HepG2 (cell line): Measurements from ENCODE around the gene RBM8A. TPM values are rescaled to one million over a fixed set of nuclear protein-coding genes. Genes with fewer than 3 reads are reported as not detected.

Source experiments
- ATAC-seq: fragments of 200-7000 bp; cut with Tn5 transposase; 3 replicates; pipeline ENCODE4 v1.9.1; 2020; ENCODE audit warnings: mild to moderate bottlenecking, moderate library complexity
- BruUV-seq: library from RNA; stranded (reverse); fragments of 400-500 nt; replicated peaks from 2 replicates; lab custom pipeline; 2021; lab: Mats Ljungman, UMichigan
- CTCF ChIA-PET: fragments of 300-600 bp; formaldehyde crosslinking; extraction: SDS; loops from one replicate; lab custom pipeline; 2021; ENCODE audit warnings: low total read pairs, inconsistent platforms, low intra/inter-chr PET ratio; lab: Yijun Ruan, JAX
- POLR2A ChIA-PET: fragments of 350-600 bp; sonication (Branson Sonifier 250); formaldehyde crosslinking; loops from one replicate; lab custom pipeline; 2020; ENCODE audit warnings: antibody characterized with exemption, inconsistent platforms; lab: Yijun Ruan, JAX
- DNase-seq: peaks from one replicate; pipeline ENCODE4 v3.0.0-alpha.2; 2015; ENCODE audit warnings: low spot score
- FAIRE-seq: peaks from 3 replicates; lab custom pipeline; 2011; peaks lifted over from hg19 to GRCh38; lab: Jason Lieb, UNC
- H2AFZ ChIP-seq: one replicate; pipeline ENCODE4 v1.6.1; 2011; ENCODE audit warnings: low read length, inconsistent platforms
- H3K27ac ChIP-seq: fragments of 300-600 bp; 3 replicates; pipeline ENCODE4 v1.8.0; 2011; ENCODE audit warnings: mixed run types, mild to moderate bottlenecking, mixed read lengths, low read length, inconsistent platforms; ENCODE audit not compliant: insufficient read depth; ENCODE audit errors: extremely low read length
- H3K27me3 ChIP-seq, 2 experiments: fragments of 200-600 bp in 1 of 2; 2 replicates in 1 of 2; 3 replicates in 1 of 2; pipeline versions ENCODE4 v1.6.0 to v1.8.0; 2011; ENCODE audit warnings: low read length in 2 of 2, mild to moderate bottlenecking in 2 of 2, moderate library complexity in 2 of 2, inconsistent platforms in 1 of 2; ENCODE audit not compliant: insufficient read depth in 2 of 2, control insufficient read depth in 1 of 2
- H3K36me3 ChIP-seq, 2 experiments: fragments of 200-600 bp in 1 of 2; replicated peaks in 1 of 2; 2 replicates in 1 of 2; 3 replicates in 1 of 2; pipeline versions ENCODE4 v1.5.1 to v1.8.0; 2011; ENCODE audit warnings: low read length in 2 of 2, inconsistent platforms in 1 of 2; ENCODE audit not compliant: insufficient read depth in 2 of 2, control insufficient read depth in 1 of 2
- H3K4me1 ChIP-seq: 2 replicates; pipeline ENCODE4 v1.5.1; 2012; ENCODE audit warnings: low read length, inconsistent platforms; ENCODE audit not compliant: insufficient read depth
- H3K4me2 ChIP-seq: 2 replicates; pipeline ENCODE4 v1.6.0; 2011; ENCODE audit warnings: low read depth, low read length, inconsistent platforms
- H3K4me3 ChIP-seq, 3 experiments: fragments of 200-600 bp in 1 of 3; sonication (generic), shearing (Covaris generic) in 1 of 3; replicated peaks in 1 of 3; 2 replicates each; pipeline ENCODE4 v1.5.1; 2011 to 2016; ENCODE audit warnings: low read length in 3 of 3, inconsistent platforms in 2 of 3, low read depth in 2 of 3, mild to moderate bottlenecking in 2 of 3, control low read depth in 1 of 3, mixed read lengths in 1 of 3; ENCODE audit not compliant: insufficient read depth in 1 of 3
- H3K79me2 ChIP-seq: one replicate; pipeline ENCODE4 v1.6.1; 2011; ENCODE audit warnings: low read length, inconsistent platforms; ENCODE audit not compliant: insufficient read depth
- H3K9ac ChIP-seq: 2 replicates; pipeline ENCODE4 v1.6.0; 2011; ENCODE audit warnings: mild to moderate bottlenecking, low read depth, low read length, inconsistent platforms; ENCODE audit not compliant: insufficient read depth
- H3K9me3 ChIP-seq: 2 replicates; pipeline ENCODE4 v1.5.1; 2012; ENCODE audit warnings: mild to moderate bottlenecking, low read length
- H4K20me1 ChIP-seq: 2 replicates; pipeline ENCODE4 v1.6.0; 2011; ENCODE audit warnings: inconsistent platforms, mild to moderate bottlenecking, low read length, moderate library complexity; ENCODE audit not compliant: insufficient read depth
- CREB1 ChIP-seq, 2 experiments: fragments of 450-650 bp in 1 of 2; IDR thresholded peaks; 2 replicates each; pipeline ENCODE4 v1.6.1; 2016 to 2017; ENCODE audit warnings: control low read depth in 1 of 2, mild to moderate bottlenecking in 1 of 2, missing compliant biosample characterization in 1 of 2, missing genetic modification characterization in 1 of 2
- ELF4 ChIP-seq: sonication (generic); formaldehyde crosslinking; IDR thresholded peaks from 2 replicates; pipeline ENCODE4 v1.5.0; 2020; ENCODE audit warnings: missing genetic modification reagents, mild to moderate bottlenecking, moderate library complexity, borderline replicate concordance
- GATAD1 ChIP-seq: IDR thresholded peaks from 2 replicates; pipeline ENCODE4 v1.6.1; 2016; ENCODE audit warnings: missing genetic modification reagents, missing compliant biosample characterization
- IRF2 ChIP-seq: IDR thresholded peaks from 2 replicates; pipeline ENCODE4 v1.6.1; 2018; ENCODE audit warnings: missing genetic modification reagents, missing compliant biosample characterization
- KDM6A ChIP-seq: IDR thresholded peaks from 2 replicates; pipeline ENCODE4 v1.6.1; 2016; ENCODE audit warnings: low read depth
- KLF11 ChIP-seq: IDR thresholded peaks from 2 replicates; pipeline ENCODE4 v1.6.1; 2016; ENCODE audit warnings: missing compliant biosample characterization
- MATR3 ChIP-seq: sonication (generic); formaldehyde crosslinking; IDR thresholded peaks from 2 replicates; pipeline ENCODE4 v1.4.0; 2020; ENCODE audit warnings: missing genetic modification reagents
- SOX13 ChIP-seq, 3 experiments: fragments of 450-650 bp in 1 of 3; sonication (generic) in 1 of 3; formaldehyde crosslinking in 1 of 3; IDR thresholded peaks in 2 of 3; conservative IDR thresholded peaks in 1 of 3; 2 replicates each; pipeline versions ENCODE4 v1.5.0 to v1.6.1; 2016 to 2020; ENCODE audit warnings: antibody characterized with exemption in 1 of 3, mild to moderate bottlenecking in 1 of 3, missing compliant biosample characterization in 1 of 3, missing genetic modification reagents in 1 of 3, moderate library complexity in 1 of 3
- SOX6 ChIP-seq, 2 experiments: fragments of 450-650 bp in 1 of 2; sonication (generic) in 1 of 2; formaldehyde crosslinking in 1 of 2; IDR thresholded peaks; 2 replicates each; pipeline versions ENCODE4 v1.4.0 to v1.6.1; 2017 to 2020; ENCODE audit warnings: antibody characterized with exemption in 1 of 2, mild to moderate bottlenecking in 1 of 2, missing genetic modification reagents in 1 of 2
- TEAD3 ChIP-seq: optimal IDR thresholded peaks from 2 replicates; pipeline ENCODE3; 2016; ENCODE audit warnings: borderline replicate concordance
- ZNF180 ChIP-seq: sonication (generic); formaldehyde crosslinking; IDR thresholded peaks from 2 replicates; pipeline ENCODE4 v1.4.0; 2020; ENCODE audit warnings: low read depth, missing genetic modification reagents, borderline replicate concordance
- ZNF431 ChIP-seq: sonication (generic); formaldehyde crosslinking; IDR thresholded peaks from 2 replicates; pipeline ENCODE4 v1.9.0; 2022; ENCODE audit warnings: missing genetic modification reagents, low read depth, mild to moderate bottlenecking, borderline replicate concordance
- ZNF564 ChIP-seq: sonication (generic); formaldehyde crosslinking; IDR thresholded peaks from 2 replicates; pipeline ENCODE4 v1.8.1; 2023; ENCODE audit warnings: mild to moderate bottlenecking, missing genetic modification reagents
- ZNF570 ChIP-seq: sonication (generic); formaldehyde crosslinking; IDR thresholded peaks from 2 replicates; pipeline ENCODE4 v1.4.0; 2020; ENCODE audit warnings: mild to moderate bottlenecking, missing genetic modification reagents, borderline replicate concordance
- ZNF709 ChIP-seq: sonication (generic); formaldehyde crosslinking; IDR thresholded peaks from 2 replicates; pipeline ENCODE4 v1.5.0; 2020; ENCODE audit warnings: mild to moderate bottlenecking, missing genetic modification reagents
- ZSCAN5A ChIP-seq: sonication (generic); formaldehyde crosslinking; IDR thresholded peaks from 2 replicates; pipeline ENCODE4 v1.8.0; 2022; ENCODE audit warnings: mild to moderate bottlenecking, missing genetic modification reagents, borderline replicate concordance
- WGBS: methylation state at CpG from one replicate; pipeline ENCODE4 v1.1.6; 2017; ENCODE audit warnings: low lambda C conversion rate; 5-methylcytosine and 5-hydroxymethylcytosine counted together
- in situ Hi-C: cut with HindIII; loops from 2 replicates; pipeline ENCODE4 v1.10.0; 2017; ENCODE audit warnings: low pct_unique_long_range_greater_than_20kb; ENCODE audit not compliant: extremely low pct_ligation_motif_present
- intact Hi-C: fragments of 100-400 bp; cut with micrococcal nuclease; formaldehyde crosslinking; loops from one replicate; pipeline ENCODE4 v1.10.0; 2022; ENCODE audit not compliant: unreplicated experiment
- polyA plus RNA-seq, 8 experiments: library from polyadenylated mRNA; depleted of rRNA in 3 of 8; stranded (reverse) in 7 of 8; unstranded in 1 of 8; fragments of >200 nt; fragmentation: Illumina TruSeq in 4 of 8; extraction: Trizol in 4 of 8; gene quantifications; 2 replicates each; pipeline versions ENCODE4 v1.2.1 to v1.2.3, GENCODE V29; 2011 to 2016; ENCODE audit warnings: low read depth in 4 of 8, missing spikeins in 1 of 8, mixed read lengths in 1 of 8; ENCODE audit not compliant: insufficient read depth in 1 of 8
- total RNA-seq, 5 experiments: library from RNA; depleted of rRNA; stranded (reverse); fragments of >200 nt; fragmentation: Illumina TruSeq; extraction: Trizol; gene quantifications; 2 replicates each; pipeline ENCODE4 v1.2.3, GENCODE V29; 2016; ENCODE audit warnings: low read depth in 1 of 5

Gene RBM8A
- total and polyA plus RNA-seq, 2 of the 13 experiments (the other 11 are each of a cell fraction or from before 2014, with no cell fraction given), result 106 to 162 TPM

- in situ Hi-C loops, result no loop called here
- 90% methylated on average over 4 of the region's 4 CpGs for WGBS
These were observed 15.1 kb upstream of the RBM8A start for GRCh38 chr1:145942405-145942804.

GRCh38 chr1:145937436-145937835 lies 10.2 kb upstream of the RBM8A start:
- no peaks in the 10 kb centered on the region for H3K79me2 ChIP-seq
- no TSS peak for BruUV-seq
- in situ Hi-C loops (no loop called here), intact Hi-C loops (no loop called here)
- H3K4me1 ChIP-seq, result no peaks in the 10 kb centered on the region; the same call in 1 of the 2 replicates
- no peak for DNase-seq
- TF ChIP-seq ZNF709 (CRISPR knock-in tag), result no peak
- TF ChIP-seq ELF4, result no peak
- no peak for TF ChIP-seq ZNF180
- no peak for TF ChIP-seq TEAD3 (CRISPR knock-in tag)
- no peak for TF ChIP-seq KLF11 (CRISPR knock-in tag)
- TF ChIP-seq KDM6A (CRISPR knock-in tag), result no peak
- no peak for TF ChIP-seq ZNF431 (CRISPR knock-in tag)
- TF ChIP-seq ZNF570 (CRISPR knock-in tag), result no peak
- no peak for TF ChIP-seq SOX6 (IDR thresholded peaks at IDR 0.05)
- no peak for TF ChIP-seq SOX6 (CRISPR knock-in tag; IDR thresholded peaks at IDR 0.05)
- no peak for TF ChIP-seq SOX13 (IDR thresholded peaks at IDR 0.05)
- no peak for TF ChIP-seq SOX13 (CRISPR knock-in tag; conservative IDR thresholded peaks at IDR 0.05 in 1 of 2, IDR thresholded peaks at IDR 0.05 in 1 of 2)
- TF ChIP-seq ZNF564 (CRISPR knock-in tag), result no peak
- no peak for TF ChIP-seq IRF2 (CRISPR knock-in tag)
- TF ChIP-seq GATAD1 (CRISPR knock-in tag), result no peak
- H3K9ac ChIP-seq, result no peak overlapping the region
- H2AFZ ChIP-seq, result no peak overlapping the region
- ChIA-PET CTCF (no interaction called here), POLR2A (interaction anchor here (1.0 kb wide), 1 partner anchor 10 kb away, joined by 8 read pairs; the partner anchor contains the start of gene RBM8A)
- 92% methylated on average over 1 of the region's 1 CpG for WGBS
- no peaks in the 10 kb centered on the region; a peak in 1 of 5 replicates for H3K27me3 ChIP-seq
- no peaks in the 10 kb centered on the region for H4K20me1 ChIP-seq
- H3K9me3 ChIP-seq, result no peaks in the 10 kb centered on the region
- no peak overlapping the region for H3K4me3 ChIP-seq
- H3K27ac ChIP-seq, result no peak overlapping the region
- H3K36me3 ChIP-seq, result peaks cover 3 to 22% of the 10 kb centered on the region in 2 experiments
- ATAC-seq, result no peak
- no peak for FAIRE-seq
- no peak overlapping the region for H3K4me2 ChIP-seq

More at GRCh38 chr1:145942405-145942804, 15.1 kb upstream of the RBM8A start:
- TF ChIP-seq MATR3 (CRISPR knock-in tag) (no peak), CREB1 (IDR thresholded peaks at IDR 0.05) (no peak), CREB1 (CRISPR knock-in tag; IDR thresholded peaks at IDR 0.05) (no peak), ZSCAN5A (CRISPR knock-in tag) (no peak)
- CTCF ChIA-PET, result no interaction called here
- H2AFZ ChIP-seq, result no peak overlapping the region
- no peak for FAIRE-seq
- H3K4me2 ChIP-seq, result no peak overlapping the region
- intact Hi-C loops, result no loop called here
- POLR2A ChIA-PET, result no interaction called here
- H3K4me3 ChIP-seq, result no peak overlapping the region
- H3K9me3 ChIP-seq, result no peaks in the 10 kb centered on the region
- ATAC-seq, result no peak
- H4K20me1 ChIP-seq, result no peaks in the 10 kb centered on the region
- DNase-seq, result no peak
- H3K27me3 ChIP-seq, result no peaks in the 10 kb centered on the region
- H3K4me1 ChIP-seq, result peaks cover 6% of the 10 kb centered on the region
- H3K79me2 ChIP-seq, result no peaks in the 10 kb centered on the region
- H3K9ac ChIP-seq, result no peak overlapping the region
- H3K36me3 ChIP-seq, result peaks cover 3 to 17% of the 10 kb centered on the region in 2 experiments; a peak in 4 of 5 replicates
- BruUV-seq, result no TSS peak
- no peak overlapping the region for H3K27ac ChIP-seq
